NOMO-1 (cell line): ENCODE measurements around the gene CEP112.

ENCODE experiments used
- DNase-seq, 2 experiments: peaks; one replicate each; lab custom pipeline; 2025; ENCODE audit not compliant: unreplicated experiment in 2 of 2; lab: John Stamatoyannopoulos, UW

The CEP112 gene

DNA sequence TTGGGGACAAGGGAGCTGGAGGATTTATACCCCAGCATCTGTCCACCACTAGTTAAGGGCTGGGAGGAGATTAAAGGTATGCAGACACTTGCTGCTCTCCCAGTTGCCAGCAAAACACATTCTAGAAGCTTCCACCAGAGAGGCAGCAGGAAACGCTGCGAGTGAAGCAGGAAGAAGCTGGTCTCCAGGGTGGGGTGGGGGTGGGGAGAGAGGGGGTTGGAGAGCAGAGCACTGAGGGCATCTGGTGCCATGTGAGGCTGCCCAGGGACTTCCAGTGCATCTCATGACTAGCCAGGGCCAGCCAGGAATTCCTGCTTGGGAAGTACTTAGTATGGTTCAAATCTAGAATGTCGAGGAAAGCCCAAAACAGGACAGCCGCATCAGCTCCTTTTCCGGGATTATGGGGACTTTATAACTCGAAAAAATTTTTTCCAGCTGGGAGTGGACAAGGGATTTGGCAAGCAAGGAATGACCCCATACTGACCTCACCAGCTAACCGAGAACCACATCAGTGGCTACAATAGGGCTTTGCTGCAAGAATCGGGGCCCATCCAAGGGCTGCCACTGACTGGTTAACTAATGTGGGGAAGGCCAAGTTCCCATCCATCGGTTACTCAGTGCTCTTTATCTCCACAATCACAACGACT lies 604.3 kb downstream of the CEP112 start:
- no peak for DNase-seq

DNA sequence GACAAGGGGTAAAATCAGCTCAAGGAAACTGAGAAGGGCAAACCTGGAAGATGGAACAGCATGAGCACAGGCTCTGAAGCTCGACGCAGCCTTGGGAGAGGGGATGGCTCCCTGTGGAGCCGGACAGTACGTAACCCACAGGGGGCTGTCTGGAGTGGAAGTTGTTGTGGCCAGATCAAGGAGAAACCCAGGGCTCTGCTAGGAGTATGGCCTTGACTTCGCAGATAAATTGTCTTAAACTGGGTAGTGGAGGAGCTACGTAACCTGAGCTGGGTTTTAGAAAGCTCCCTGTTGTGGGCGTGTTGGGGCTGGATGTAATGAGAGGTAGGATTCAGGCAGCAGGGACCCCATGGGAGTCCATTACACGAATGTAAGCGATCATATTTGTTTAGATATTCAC lies 605.0 kb downstream of the CEP112 start:
- no peak for DNase-seq
